Activated CD8-positive, alpha-beta memory T cell treated with anti-CD3 and anti-CD28 coated beads, Interleukin-2, amount 10 ng/mL, durations not matched to agents 7 days and 5 days (primary cell): ENCODE measurements around the gene C1QL1. TPM values are rescaled to one million over a fixed set of nuclear protein-coding genes. Genes with fewer than 3 reads are reported as not detected.

Experiments used
- ATAC-seq: fragments of 150-1000 bp; cut with Tn5 transposase; one replicate; pipeline ENCODE4 v1.10.0; 2021; ENCODE audit warnings: moderate library complexity
- CTCF ChIA-PET: fragments of 350-600 bp; sonication (Branson Sonifier 250); formaldehyde crosslinking; loops from one replicate; lab custom pipeline; 2021; ENCODE audit warnings: antibody characterized with exemption; lab: Charles Lee
- DNase-seq: peaks from one replicate; pipeline ENCODE4 v3.0.0-alpha.2; 2020
- H3K27ac Mint-ChIP-seq: one replicate; pipeline ENCODE4 v1.8.0; 2021; ENCODE audit warnings: mild to moderate bottlenecking, mixed read lengths
- H3K27me3 Mint-ChIP-seq: one replicate; pipeline ENCODE4 v1.8.0; 2021; ENCODE audit warnings: mixed read lengths
- H3K36me3 Mint-ChIP-seq: one replicate; pipeline ENCODE4 v1.8.0; 2021; ENCODE audit warnings: mild to moderate bottlenecking, mixed read lengths
- H3K4me1 Mint-ChIP-seq: one replicate; pipeline ENCODE4 v1.8.0; 2021; ENCODE audit warnings: mixed read lengths
- H3K4me3 Mint-ChIP-seq: one replicate; pipeline ENCODE4 v1.8.0; 2021; ENCODE audit warnings: mild to moderate bottlenecking, moderate library complexity, mixed read lengths
- H3K9me3 Mint-ChIP-seq: one replicate; pipeline ENCODE4 v1.8.0; 2022; ENCODE audit warnings: low read depth, mixed read lengths
- total RNA-seq, 2 experiments: library from RNA; stranded (reverse); gene quantifications; one replicate each; pipeline ENCODE4 v1.2.3, GENCODE V29; 2021

The C1QL1 gene
- total RNA-seq, 2 experiments from 2014 or later: 0.33 to 0.38 TPM

- Mint-ChIP-seq H3K4me1 (peaks cover 14% of the 10 kb centered on the region), H3K4me3 (no peak overlapping the region), H3K36me3 (no peaks in the 10 kb centered on the region), H3K27ac (no peak overlapping the region), H3K27me3 (peaks cover 76% of the 10 kb centered on the region), H3K9me3 (no peaks in the 10 kb centered on the region)
- CTCF ChIA-PET: interaction anchor here (0.6 kb wide), 1 partner anchor 100 kb away, joined by 3 read pairs; no protein-coding TSS in a partner anchor
- DNase-seq: no peak
- ATAC-seq: no peak
Measured at GRCh38 chr17:44966348-44967025, 1.6 kb downstream of the C1QL1 start.

DNA sequence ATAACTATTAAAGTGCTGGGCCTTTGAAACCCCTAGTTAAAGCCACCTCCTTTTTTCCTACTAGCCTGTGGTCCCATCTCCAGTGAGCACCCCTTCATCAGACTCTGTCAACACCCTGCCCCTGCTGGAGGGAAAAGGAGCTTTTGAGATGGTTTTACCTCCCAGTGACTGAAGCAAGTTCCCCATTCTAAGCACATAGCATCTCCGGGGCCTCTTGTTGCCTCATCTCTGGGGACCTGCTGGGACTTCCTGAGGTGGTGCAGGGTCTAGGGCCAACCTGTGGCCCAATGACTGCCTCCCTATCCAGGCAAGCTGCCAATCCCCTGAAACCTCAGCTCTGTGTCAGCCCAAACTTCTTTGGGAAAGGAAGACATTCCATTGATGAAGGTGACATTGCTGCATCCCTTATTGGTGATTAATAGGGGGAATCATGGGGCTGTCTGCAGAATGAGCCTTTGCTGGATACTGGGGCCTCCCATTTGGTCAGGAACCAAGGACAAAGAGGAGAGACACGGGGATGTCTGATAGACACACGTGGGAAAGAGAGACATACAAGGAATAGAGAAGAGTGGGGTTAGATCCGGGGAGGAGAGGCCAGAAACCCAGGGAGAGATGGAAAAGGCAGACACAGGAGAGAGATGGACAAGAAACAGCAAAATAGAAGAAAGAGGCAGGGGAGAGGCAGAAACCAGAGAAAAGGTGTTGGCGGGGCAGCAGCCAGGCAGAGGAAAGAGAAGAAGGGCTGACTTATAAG lies 2.4 kb downstream of the C1QL1 start:
- Mint-ChIP-seq H3K27ac (no peak overlapping the region), H3K27me3 (peaks cover 72% of the 10 kb centered on the region), H3K36me3 (no peaks in the 10 kb centered on the region), H3K4me3 (no peak overlapping the region), H3K9me3 (no peaks in the 10 kb centered on the region), H3K4me1 (peaks cover 14% of the 10 kb centered on the region)
- CTCF ChIA-PET: no interaction called here
- ATAC-seq (no peak), DNase-seq (no peak)

GRCh38 chr17:44961921-44962350 lies 6.2 kb downstream of the C1QL1 start:
- Mint-ChIP-seq H3K4me3 (no peak overlapping the region), H3K27ac (no peak overlapping the region), H3K27me3 (peaks cover 75% of the 10 kb centered on the region), H3K36me3 (no peaks in the 10 kb centered on the region), H3K9me3 (no peaks in the 10 kb centered on the region), H3K4me1 (peaks cover 3% of the 10 kb centered on the region)
- DNase-seq: no peak
- no peak for ATAC-seq
- CTCF ChIA-PET: interaction anchor here (0.7 to 1.8 kb wide), 3 partner anchors 60 to 236 kb away, joined by 3 to 5 read pairs (median 4); no protein-coding TSS in a partner anchor

- CTCF ChIA-PET: no interaction called here
- no peaks in the 10 kb centered on the region for H3K9me3 Mint-ChIP-seq
- peaks cover 3% of the 10 kb centered on the region for H3K4me1 Mint-ChIP-seq
- peaks cover 73% of the 10 kb centered on the region for H3K27me3 Mint-ChIP-seq
- ATAC-seq: no peak
- no peak overlapping the region for H3K27ac Mint-ChIP-seq
- no peak for DNase-seq
- H3K36me3 Mint-ChIP-seq: no peaks in the 10 kb centered on the region
- H3K4me3 Mint-ChIP-seq: no peak overlapping the region
Measured at GRCh38 chr17:44960691-44961090, 7.4 kb downstream of the C1QL1 start.

GRCh38 chr17:44959821-44960531 lies 8.1 kb downstream of the C1QL1 start:
- CTCF ChIA-PET: interaction anchor here (0.7 kb wide), 2 partner anchors 15 to 138 kb away, joined by 3 read pairs; no protein-coding TSS in a partner anchor
- Mint-ChIP-seq H3K36me3 (no peaks in the 10 kb centered on the region), H3K27me3 (peaks cover 72% of the 10 kb centered on the region), H3K9me3 (no peaks in the 10 kb centered on the region), H3K27ac (no peak overlapping the region), H3K4me3 (no peak overlapping the region), H3K4me1 (peaks cover 3% of the 10 kb centered on the region)
- ATAC-seq (no peak), DNase-seq (no peak)

DNA sequence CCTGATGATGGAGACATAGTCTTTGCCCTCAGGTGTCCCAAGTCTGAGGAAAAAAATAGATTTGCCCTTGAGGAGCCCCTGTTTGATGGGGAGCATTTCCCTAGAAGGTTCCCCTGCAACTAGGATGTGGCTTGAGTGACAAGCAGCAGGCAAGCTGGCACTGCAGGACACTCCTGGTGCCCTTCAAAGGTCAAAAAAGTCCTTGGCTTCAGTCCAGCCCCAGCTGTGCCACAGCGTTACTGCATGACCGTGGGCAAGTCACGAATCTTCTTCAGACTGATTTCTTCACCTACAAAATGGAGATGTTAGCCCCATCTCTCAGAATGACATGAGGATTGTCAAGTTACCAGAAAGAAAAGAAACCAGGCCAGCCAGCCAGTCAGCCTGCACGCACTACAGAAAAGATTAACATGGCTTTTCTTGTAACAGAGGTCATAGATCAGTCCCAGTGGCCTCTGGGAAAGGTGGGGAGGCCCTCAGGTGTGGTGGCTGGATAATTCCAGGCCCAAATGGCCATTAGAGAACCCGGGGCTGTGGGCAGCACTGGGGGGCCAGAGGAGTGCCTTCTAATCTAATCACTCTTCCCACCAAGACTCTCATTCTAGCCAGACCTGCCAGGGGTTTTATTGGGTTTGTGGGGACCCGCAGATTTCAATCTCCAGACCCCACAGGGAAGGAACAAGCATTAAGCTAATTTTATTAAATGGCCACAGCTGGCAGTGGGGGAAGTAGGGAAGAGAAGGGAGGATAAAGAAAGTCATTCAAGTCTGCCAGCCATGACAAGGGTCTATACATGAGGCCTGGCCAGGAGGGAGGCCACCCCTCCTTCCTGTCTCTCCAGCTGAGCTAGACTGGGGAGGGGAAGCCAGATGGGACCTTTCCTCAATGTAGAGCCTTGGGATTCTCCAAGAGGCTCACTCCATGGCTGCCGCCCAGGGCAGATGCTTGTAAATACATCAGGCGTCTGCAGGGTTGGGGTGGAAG lies 10.8 kb downstream of the C1QL1 start:
- DNase-seq: no peak
- CTCF ChIA-PET: interaction anchor here (1.0 kb wide), 1 partner anchor 58 kb away, joined by 3 read pairs; the partner anchor contains the start of gene EFTUD2
- no peak for ATAC-seq
- Mint-ChIP-seq H3K9me3 (no peaks in the 10 kb centered on the region), H3K27ac (no peak overlapping the region), H3K27me3 (peaks cover 51% of the 10 kb centered on the region), H3K4me3 (no peak overlapping the region), H3K36me3 (no peaks in the 10 kb centered on the region), H3K4me1 (peaks cover 3% of the 10 kb centered on the region)

DNA sequence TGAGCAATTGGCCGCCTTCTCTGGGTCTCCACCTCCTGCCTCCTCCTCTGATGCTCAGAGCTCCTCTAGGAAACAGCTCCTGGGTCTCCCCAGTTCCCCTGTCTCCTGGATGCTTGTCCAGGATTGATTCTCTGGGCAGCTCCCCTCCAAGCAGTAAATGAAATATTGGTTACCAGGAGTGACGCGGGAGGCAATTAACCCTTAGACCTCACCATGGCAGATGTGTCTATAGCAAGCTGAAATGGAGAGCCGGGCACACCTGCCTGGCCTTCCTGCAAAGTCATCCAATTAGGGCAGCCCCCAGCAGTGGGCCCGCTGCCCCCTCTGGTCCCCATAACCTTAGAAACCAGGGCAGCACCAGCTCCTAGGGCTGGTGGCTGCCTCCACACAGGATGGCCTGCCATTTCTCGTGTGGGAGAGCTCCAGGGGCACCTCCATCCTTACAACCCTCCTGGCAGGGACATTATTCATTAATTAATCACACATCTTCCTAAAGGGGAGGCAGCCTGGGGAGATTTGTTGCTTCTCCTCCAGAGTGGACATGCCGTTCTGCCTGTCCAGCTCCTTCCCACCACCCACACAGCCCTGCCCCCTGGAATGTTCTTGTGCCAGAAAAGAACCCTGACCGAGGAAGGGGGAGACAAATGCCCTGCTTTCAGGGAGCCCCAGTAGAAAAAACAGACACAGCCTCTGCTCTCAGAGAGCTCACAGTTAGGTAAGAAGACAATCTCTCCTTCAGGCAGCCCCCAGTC lies 12.3 kb downstream of the C1QL1 start:
- Mint-ChIP-seq H3K9me3 (no peaks in the 10 kb centered on the region), H3K27me3 (peaks cover 49% of the 10 kb centered on the region), H3K27ac (no peak overlapping the region), H3K4me1 (peaks cover 3% of the 10 kb centered on the region), H3K4me3 (no peak overlapping the region), H3K36me3 (no peaks in the 10 kb centered on the region)
- ATAC-seq (no peak), DNase-seq (no peak)
- CTCF ChIA-PET: interaction anchor here (0.5 to 1.8 kb wide), 5 partner anchors 24 to 315 kb away, joined by 3 to 5 read pairs (median 3); partner anchors contain the start of genes ACBD4 and EFTUD2

DNA sequence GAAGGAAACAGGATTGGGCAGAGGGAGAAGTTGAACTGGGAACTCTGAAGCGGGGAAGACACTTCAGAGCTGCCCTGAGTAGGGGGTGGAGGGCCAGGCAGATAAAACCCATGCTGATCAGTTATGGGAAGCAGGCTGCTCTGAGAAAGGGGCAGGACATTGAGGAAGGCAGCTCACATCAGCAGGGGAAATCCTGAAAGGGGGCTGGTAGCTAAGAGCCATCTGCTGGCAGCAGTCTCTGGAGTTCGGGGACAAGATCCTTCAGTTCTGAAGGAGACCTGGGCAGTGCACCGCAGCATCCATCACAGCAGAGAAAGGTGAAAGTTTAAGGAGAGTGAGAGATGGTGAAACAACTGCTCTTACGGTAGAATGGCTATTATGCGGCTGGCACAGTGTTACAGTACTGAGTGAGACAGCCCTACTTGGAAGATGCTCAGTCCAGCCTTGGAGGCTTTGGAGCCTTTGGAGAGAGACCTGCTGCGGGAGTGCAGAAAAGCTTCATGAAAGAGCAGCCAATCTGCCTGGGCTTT lies 15.1 kb downstream of the C1QL1 start:
- Mint-ChIP-seq H3K4me3 (no peak overlapping the region), H3K4me1 (peaks cover 7% of the 10 kb centered on the region), H3K36me3 (no peaks in the 10 kb centered on the region), H3K27ac (no peak overlapping the region), H3K9me3 (no peaks in the 10 kb centered on the region), H3K27me3 (peaks cover 25% of the 10 kb centered on the region)
- no peak for DNase-seq
- CTCF ChIA-PET: interaction anchor here (1.5 kb wide), 1 partner anchor 18 kb away, joined by 3 read pairs; no protein-coding TSS in a partner anchor
- ATAC-seq: no peak

DNA sequence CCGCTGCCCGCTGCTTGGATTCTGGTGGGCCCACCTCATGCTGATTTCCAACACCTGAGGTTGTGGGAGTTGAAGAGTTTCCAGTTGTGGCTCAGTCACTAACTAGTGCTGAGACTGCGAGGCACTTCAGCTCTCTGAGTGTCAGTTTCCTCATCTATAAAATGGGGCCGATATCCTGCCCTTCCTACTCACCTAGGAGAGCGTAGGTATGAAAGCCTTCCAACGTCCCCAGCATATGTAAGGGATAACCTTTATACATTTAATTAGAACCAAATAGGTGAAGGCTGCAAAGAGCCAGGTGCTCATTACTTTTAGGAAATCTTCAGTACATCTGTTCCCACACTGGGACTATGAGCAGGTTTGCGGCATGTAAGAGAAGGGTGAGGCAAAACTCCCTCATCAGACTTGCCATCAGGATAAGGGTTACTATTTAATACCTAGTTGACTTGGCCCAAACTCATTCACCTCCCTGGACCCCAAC lies 19.7 kb downstream of the C1QL1 start:
- H3K9me3 Mint-ChIP-seq: no peaks in the 10 kb centered on the region
- H3K36me3 Mint-ChIP-seq: peaks cover 23% of the 10 kb centered on the region
- DNase-seq (no peak), ATAC-seq (no peak)
- CTCF ChIA-PET: interaction anchor here (1.4 kb wide), 1 partner anchor 11 kb away, joined by 3 read pairs; no protein-coding TSS in a partner anchor
- H3K27me3 Mint-ChIP-seq: no peaks in the 10 kb centered on the region
- peaks cover 28% of the 10 kb centered on the region for H3K4me1 Mint-ChIP-seq
- peak overlapping the region; percentile 93 for H3K4me3 Mint-ChIP-seq
- peak overlapping the region; percentile 93 for H3K27ac Mint-ChIP-seq

- no peaks in the 10 kb centered on the region for H3K27me3 Mint-ChIP-seq
- CTCF ChIA-PET: interaction anchor here (1.0 to 1.4 kb wide), 3 partner anchors 11 to 188 kb away, joined by 3 to 5 read pairs (median 3); partner anchors contain the start of gene ACBD4
Measured at GRCh38 chr17:44947461-44948314, 20.4 kb downstream of the C1QL1 start, which contains the start of gene KIF18B. KIF18B (minus strand) TSS chr17:44947773; CDS start chr17:44936344, 11,429 bp downstream.

More at GRCh38 chr17:44947461-44948314, 20.4 kb downstream of the C1QL1 start, which contains the start of gene KIF18B:
- Mint-ChIP-seq H3K36me3 (peaks cover 26% of the 10 kb centered on the region), H3K4me1 (peaks cover 32% of the 10 kb centered on the region), H3K9me3 (no peaks in the 10 kb centered on the region), H3K27ac (peak within 1 kb of the TSS; percentile 93), H3K4me3 (peak within 1 kb of the TSS; percentile 93)
- ATAC-seq (peak; percentile 97), DNase-seq (peak; percentile 96)
